Cardiac fibroblast (primary cell): ENCODE data around the gene MEIS1.
"Not testable (repeated sequence)": the region's sequence is repeated elsewhere in the genome, so short reads cannot be mapped to it uniquely, and the experiment has no call there.

Experiments
- DNase-seq, 2 donors: peaks; one replicate each; pipeline versions ENCODE4 v3.0.0 to v3.0.0-alpha.2; 2010; ENCODE audit warnings: low read depth in 2 of 2
- H3K4me3 ChIP-seq, 2 donors: replicated peaks in 1 of 2; 1 replicate in 1 of 2; 2 replicates in 1 of 2; pipeline ENCODE4 v1.5.1; 2011; ENCODE audit warnings: low read depth in 2 of 2, low read length in 2 of 2, mild to moderate bottlenecking in 2 of 2, moderate library complexity in 1 of 2
- CTCF ChIP-seq: IDR thresholded peaks from one replicate; pipeline ENCODE4 v1.5.1; 2011; ENCODE audit warnings: low read depth, mild to moderate bottlenecking, low read length, inconsistent platforms

Gene MEIS1

GRCh38 chr2:66434679-66435548 lies at the start of gene MEIS1:
Gene MEIS1 (plus strand): TSS chr2:66435125. CDS start chr2:66435857, 732 bp downstream.
- DNase-seq = peak; percentile 98 to 99
- peak within 1 kb of the TSS; percentile 83 to 90 for H3K4me3 ChIP-seq
- TF ChIP-seq CTCF = no peak

GRCh38 chr2:66387016-66387753 lies 47.7 kb upstream of the MEIS1 start:
- no peak overlapping the region for H3K4me3 ChIP-seq
- TF ChIP-seq CTCF = no peak
- no peak for DNase-seq

- DNase-seq = peak in 1 of 2 donors; percentile 9
- no peak for TF ChIP-seq CTCF
- no peak overlapping the region for H3K4me3 ChIP-seq
Observed at GRCh38 chr2:66389651-66390131, 45.2 kb upstream of the MEIS1 start.

GRCh38 chr2:66390152-66390551 lies 44.8 kb upstream of the MEIS1 start:
- TF ChIP-seq CTCF = no peak
- DNase-seq = no peak
- no peak overlapping the region for H3K4me3 ChIP-seq

- TF ChIP-seq CTCF = no peak
- no peak for DNase-seq
- H3K4me3 ChIP-seq = no peak overlapping the region
Observed at GRCh38 chr2:66390811-66391210, 44.1 kb upstream of the MEIS1 start.

- DNase-seq, H3K4me3 ChIP-seq: not testable (repeated sequence)
Observed at GRCh38 chr2:66391240-66391639, 43.7 kb upstream of the MEIS1 start.

GRCh38 chr2:66405473-66405872 lies 29.5 kb upstream of the MEIS1 start:
- TF ChIP-seq CTCF = no peak
- no peak overlapping the region for H3K4me3 ChIP-seq
- DNase-seq = no peak
